K562 (cell line): Measurements from ENCODE around the gene SMAGP. TPM values are rescaled to one million over a fixed set of nuclear protein-coding genes. Genes with fewer than 3 reads are reported as not detected.

Experiments
- ATAC-seq: fragments of 200-7000 bp; cut with Tn5 transposase; 3 replicates; pipeline ENCODE4 v1.9.1; 2020; ENCODE audit warnings: moderate library complexity
- BruUV-seq: library from RNA; stranded (reverse); fragments of 400-500 nt; replicated peaks from 2 replicates; lab custom pipeline; 2021; lab: Mats Ljungman, UMichigan
- CTCF ChIA-PET: fragments of 300-600 bp; formaldehyde crosslinking; extraction: SDS; loops from one replicate; lab custom pipeline; 2021; ENCODE audit warnings: low intra/inter-chr PET ratio; lab: Yijun Ruan, JAX
- POLR2A ChIA-PET: fragments of 300-600, 350-650 bp; sonication (Branson Sonifier 250); formaldehyde crosslinking; extraction: SDS; loops from one replicate; lab custom pipeline; 2021; ENCODE audit warnings: antibody characterized with exemption, inconsistent platforms; lab: Yijun Ruan, JAX
- DNase-seq, 4 experiments: peaks; one replicate each; pipeline versions ENCODE4 v3.0.0 to v3.0.0-alpha.2; 2011 to 2018; ENCODE audit warnings: low spot score in 3 of 4, mixed read lengths in 3 of 4; ENCODE audit errors: extremely low read depth in 1 of 4
- FAIRE-seq: peaks from 2 replicates; lab custom pipeline; 2011; peaks lifted over from hg19 to GRCh38; lab: Jason Lieb, UNC
- H2AFZ ChIP-seq: 2 replicates; pipeline ENCODE4 v1.6.0; 2011; ENCODE audit warnings: low read depth, low read length, control low read depth, inconsistent platforms
- H3K27ac ChIP-seq: fragments of 200-600 bp; 3 replicates; pipeline ENCODE4 v1.8.0; 2011; ENCODE audit warnings: low read depth, mild to moderate bottlenecking, control low read depth, inconsistent platforms, low read length, moderate library complexity, mixed read lengths; ENCODE audit errors: extremely low read depth
- H3K27me3 ChIP-seq, 2 experiments: fragments of 300-600 bp in 1 of 2; 2 replicates in 1 of 2; 3 replicates in 1 of 2; pipeline versions ENCODE4 v1.6.0 to v1.8.0; 2011; ENCODE audit warnings: inconsistent platforms in 2 of 2, low read length in 2 of 2, mild to moderate bottlenecking in 1 of 2, mixed read lengths in 1 of 2, moderate library complexity in 1 of 2; ENCODE audit not compliant: control insufficient read depth in 2 of 2, insufficient read depth in 2 of 2
- H3K36me3 ChIP-seq: fragments of 300-600 bp; 3 replicates; pipeline ENCODE4 v1.8.0; 2011; ENCODE audit warnings: mild to moderate bottlenecking, low read length, inconsistent platforms; ENCODE audit not compliant: control insufficient read depth, insufficient read depth
- H3K4me1 ChIP-seq, 2 experiments: fragments of 200-600 bp in 1 of 2; replicated peaks in 1 of 2; 2 replicates in 1 of 2; 3 replicates in 1 of 2; pipeline versions ENCODE4 v1.5.1 to v1.8.0; 2011; ENCODE audit warnings: inconsistent platforms in 2 of 2, low read length in 2 of 2, mild to moderate bottlenecking in 1 of 2, mixed read lengths in 1 of 2, moderate library complexity in 1 of 2; ENCODE audit not compliant: control insufficient read depth in 2 of 2, insufficient read depth in 2 of 2
- H3K4me2 ChIP-seq: 2 replicates; pipeline ENCODE4 v1.6.1; 2011; ENCODE audit warnings: low read length, control low read depth, inconsistent platforms, mixed read lengths; ENCODE audit not compliant: insufficient read depth
- H3K4me3 ChIP-seq: fragments of 200-600 bp; sonication (generic), shearing (Covaris generic); 2 replicates; pipeline ENCODE4 v1.5.1; 2016; ENCODE audit warnings: control low read depth, inconsistent platforms
- H3K79me2 ChIP-seq: fragments of 200-600 bp; 3 replicates; pipeline ENCODE4 v1.8.0; 2011; ENCODE audit warnings: low read length, inconsistent platforms; ENCODE audit not compliant: control insufficient read depth, insufficient read depth
- H3K9ac ChIP-seq, 2 experiments: 2 replicates each; pipeline versions ENCODE4 v1.6.0 to v1.6.1; 2011; ENCODE audit warnings: low read depth in 2 of 2, low read length in 2 of 2, control low read depth in 1 of 2, inconsistent platforms in 1 of 2, mild to moderate bottlenecking in 1 of 2, mixed read lengths in 1 of 2; ENCODE audit not compliant: insufficient read depth in 1 of 2
- H3K9me1 ChIP-seq: one replicate; pipeline ENCODE4 v1.6.0; 2011; ENCODE audit warnings: inconsistent platforms, mild to moderate bottlenecking, low read length, moderate library complexity; ENCODE audit not compliant: control insufficient read depth, insufficient read depth
- H3K9me3 ChIP-seq: replicated peaks from 2 replicates; pipeline ENCODE4 v1.5.1; 2011; ENCODE audit warnings: low read depth, low read length, inconsistent platforms; ENCODE audit not compliant: control insufficient read depth, insufficient read depth
- H4K20me1 ChIP-seq: replicated peaks from 2 replicates; pipeline ENCODE4 v1.6.1; 2011; ENCODE audit warnings: low read length, inconsistent platforms, mixed read lengths; ENCODE audit not compliant: control insufficient read depth, insufficient read depth
- AFF1 ChIP-seq, 2 experiments: fragments of 450-650 bp; IDR thresholded peaks; 2 replicates each; pipeline ENCODE4 v1.6.1; 2018; ENCODE audit warnings: mild to moderate bottlenecking in 2 of 2, low read depth in 1 of 2; ENCODE audit not compliant: partially characterized antibody in 2 of 2
- CBX5 ChIP-seq: IDR thresholded peaks from 2 replicates; pipeline ENCODE4 v1.6.1; 2014; ENCODE audit warnings: low read depth, borderline replicate concordance
- FOSL1 ChIP-seq: fragments of 200-800 bp; sonication (Bioruptor generic); conservative IDR thresholded peaks from 2 replicates; pipeline ENCODE4 v1.6.1; 2016; ENCODE audit warnings: missing genetic modification characterization, missing compliant biosample characterization
- HNRNPL ChIP-seq: fragments of 200-400 bp; formaldehyde crosslinking; IDR thresholded peaks from 2 replicates; pipeline ENCODE4 v1.6.1; 2017; ENCODE audit warnings: low read depth, mild to moderate bottlenecking, low read length
- MCM5 ChIP-seq: fragments of 450-650 bp; IDR thresholded peaks from 2 replicates; pipeline ENCODE4 v1.6.1; 2016; ENCODE audit warnings: low read depth
- NBN ChIP-seq: fragments of 450-650 bp; IDR thresholded peaks from 2 replicates; pipeline ENCODE4 v1.6.1; 2016; ENCODE audit warnings: low read depth, mild to moderate bottlenecking
- NR2C1 ChIP-seq, 2 experiments: fragments of 450-650 bp; IDR thresholded peaks; 2 replicates each; pipeline ENCODE4 v1.6.1; 2017; ENCODE audit warnings: mild to moderate bottlenecking in 2 of 2, antibody characterized with exemption in 1 of 2, inconsistent platforms in 1 of 2, missing compliant biosample characterization in 1 of 2, missing genetic modification characterization in 1 of 2
- SAP30 ChIP-seq: fragments of 200-600 bp; sonication (generic); IDR thresholded peaks from 2 replicates; pipeline ENCODE4 v1.6.1; 2012; ENCODE audit warnings: borderline replicate concordance, low read depth, mild to moderate bottlenecking, moderate library complexity, low read length, control low read depth, inconsistent platforms; ENCODE audit not compliant: insufficient read depth, poor library complexity, severe bottlenecking
- ZNF263 ChIP-seq: sonication (generic); formaldehyde crosslinking; IDR thresholded peaks from 2 replicates; pipeline ENCODE4 v1.8.0; 2022; ENCODE audit warnings: mild to moderate bottlenecking, missing genetic modification reagents, borderline replicate concordance
- ZZZ3 ChIP-seq: fragments of 450-650 bp; IDR thresholded peaks from 2 replicates; pipeline ENCODE4 v1.6.1; 2016; ENCODE audit warnings: antibody characterized with exemption, mild to moderate bottlenecking, moderate library complexity
- WGBS: fragments of 100-300 bp; shearing (Covaris generic); methylation state at CpG from one replicate; pipeline ENCODE4 v1.1.6; 2016; ENCODE audit warnings: low coverage, mixed read lengths; ENCODE audit not compliant: insufficient coverage; ENCODE audit errors: missing lambda C conversion rate; 5-methylcytosine and 5-hydroxymethylcytosine counted together
- in situ Hi-C: fragments of 300-500 bp; cut with MboI; formaldehyde crosslinking; loops from 4 replicates; pipeline ENCODE4 v1.15.0; 2018; ENCODE audit warnings: inconsistent platforms, mixed read lengths
- intact Hi-C: fragments of 100-400 bp; cut with micrococcal nuclease; formaldehyde crosslinking; loops from 2 replicates; pipeline ENCODE4 v1.14.2; 2022
- polyA plus RNA-seq, 8 experiments: library from polyadenylated mRNA; depleted of rRNA in 4 of 8; stranded (reverse) in 5 of 8; unstranded in 3 of 8; fragments of >200 nt; fragmentation: Nextera tagmentation in 2 of 8; fragmentation: Illumina TruSeq in 1 of 8; extraction: Ambion mirVana in 2 of 8; extraction: Trizol in 1 of 8; gene quantifications; 2 replicates each; pipeline versions ENCODE4 v1.2.1 to v1.2.3, GENCODE V29; 2011 to 2014; ENCODE audit warnings: inconsistent platforms in 1 of 8, missing spikeins in 1 of 8
- total RNA-seq, 7 experiments: library from RNA; depleted of rRNA in 6 of 7; stranded (reverse); fragments of >200 nt in 6 of 7; fragmentation: Illumina TruSeq in 2 of 7; extraction: Trizol in 2 of 7; gene quantifications; 2 replicates each; pipeline versions ENCODE4 v1.2.1 to v1.2.3, GENCODE V29; 2011 to 2021; ENCODE audit warnings: low replicate concordance in 1 of 7

Gene SMAGP
- total and polyA plus RNA-seq, 9 of the 15 experiments (the other 6 are each of a cell fraction or from before 2014, with no cell fraction given), result 23.1 to 62.3 (median 29.9) TPM

- POLR2A ChIA-PET, result no interaction called here
- intact Hi-C loops, result no loop called here
- no peak for ATAC-seq
Observed at GRCh38 chr12:51202718-51203117, 67.5 kb downstream of the SMAGP start.

More at GRCh38 chr12:51202718-51203117, 67.5 kb downstream of the SMAGP start:
- H3K9me3 ChIP-seq, result no peaks in the 10 kb centered on the region
- no peak overlapping the region for H3K4me3 ChIP-seq
- no peak overlapping the region for H3K27ac ChIP-seq
- in situ Hi-C loops, result no loop called here
- WGBS, result 26% methylated on average over 5 of the region's 5 CpGs
- no peaks in the 10 kb centered on the region for H4K20me1 ChIP-seq
- peaks cover 0 to 14% of the 10 kb centered on the region in 2 experiments; a peak in 2 of 5 replicates for H3K4me1 ChIP-seq
- no peaks in the 10 kb centered on the region for H3K27me3 ChIP-seq
- no peak overlapping the region for H2AFZ ChIP-seq
- CTCF ChIA-PET, result no interaction called here
- DNase-seq, result no peak
- BruUV-seq, result no TSS peak
- TF ChIP-seq FOSL1 (tag) (no peak), ZNF263 (no peak), CBX5 (no peak), ZZZ3 (no peak), NR2C1 (IDR thresholded peaks at IDR 0.05) (no peak), NR2C1 (tag; IDR thresholded peaks at IDR 0.05) (no peak), NBN (no peak), AFF1 (IDR thresholded peaks at IDR 0.05; ENCODE audit: low read depth in 1 of 2, partially characterized antibody in 2 of 2) (no peak), HNRNPL (no peak), SAP30 (no peak), MCM5 (no peak)
- TF ChIP-seq, all 486 proteins: peak for 0
- H3K4me2 ChIP-seq, result no peak overlapping the region
- no peaks in the 10 kb centered on the region for H3K9me1 ChIP-seq
- H3K79me2 ChIP-seq, result no peaks in the 10 kb centered on the region
- H3K36me3 ChIP-seq, result no peaks in the 10 kb centered on the region
- no peak overlapping the region for H3K9ac ChIP-seq
- FAIRE-seq, result peak; percentile 15
